ENCODE results near the gene LASP1NB.

The LASP1NB gene

DNA sequence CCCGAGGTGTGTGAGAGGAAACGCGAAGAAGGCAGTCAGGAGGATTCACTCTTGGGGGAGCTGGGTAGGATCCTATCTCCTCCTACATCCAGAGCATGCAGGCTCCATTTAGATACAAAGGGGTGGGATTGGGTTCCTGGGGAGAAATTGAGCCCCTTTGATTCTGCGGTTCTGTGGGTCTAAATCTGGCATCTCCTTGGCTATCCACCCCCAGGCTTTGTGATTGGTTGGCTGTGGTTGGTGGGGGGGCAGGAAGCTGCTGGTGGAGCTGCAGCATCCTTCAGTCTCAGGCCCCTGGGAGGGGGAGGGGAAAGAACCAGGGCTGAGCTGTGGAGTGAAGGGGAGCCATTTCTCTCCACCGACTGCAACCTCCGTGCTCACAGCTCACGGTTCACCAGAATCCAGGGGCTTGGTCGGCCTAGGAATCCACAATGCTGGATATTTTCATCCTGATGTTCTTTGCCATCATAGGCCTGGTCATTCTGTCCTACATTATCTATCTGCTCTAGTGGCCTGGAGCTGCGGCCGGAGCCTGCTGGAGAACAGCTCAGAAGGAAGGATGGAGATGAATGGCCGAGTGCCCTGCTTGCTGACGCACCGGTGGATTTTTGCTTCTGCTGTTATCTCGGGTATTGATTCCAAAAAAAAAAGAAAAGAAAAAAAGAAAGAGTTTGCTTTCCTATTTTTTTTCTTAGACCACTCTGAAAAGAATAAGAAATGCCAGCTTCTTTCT, at the start of gene LASP1NB:
TSS of gene LASP1NB (plus strand) at position 352 of the 733 bp plus-strand sequence.
- peak; percentile 29 for DNase-seq

DNA sequence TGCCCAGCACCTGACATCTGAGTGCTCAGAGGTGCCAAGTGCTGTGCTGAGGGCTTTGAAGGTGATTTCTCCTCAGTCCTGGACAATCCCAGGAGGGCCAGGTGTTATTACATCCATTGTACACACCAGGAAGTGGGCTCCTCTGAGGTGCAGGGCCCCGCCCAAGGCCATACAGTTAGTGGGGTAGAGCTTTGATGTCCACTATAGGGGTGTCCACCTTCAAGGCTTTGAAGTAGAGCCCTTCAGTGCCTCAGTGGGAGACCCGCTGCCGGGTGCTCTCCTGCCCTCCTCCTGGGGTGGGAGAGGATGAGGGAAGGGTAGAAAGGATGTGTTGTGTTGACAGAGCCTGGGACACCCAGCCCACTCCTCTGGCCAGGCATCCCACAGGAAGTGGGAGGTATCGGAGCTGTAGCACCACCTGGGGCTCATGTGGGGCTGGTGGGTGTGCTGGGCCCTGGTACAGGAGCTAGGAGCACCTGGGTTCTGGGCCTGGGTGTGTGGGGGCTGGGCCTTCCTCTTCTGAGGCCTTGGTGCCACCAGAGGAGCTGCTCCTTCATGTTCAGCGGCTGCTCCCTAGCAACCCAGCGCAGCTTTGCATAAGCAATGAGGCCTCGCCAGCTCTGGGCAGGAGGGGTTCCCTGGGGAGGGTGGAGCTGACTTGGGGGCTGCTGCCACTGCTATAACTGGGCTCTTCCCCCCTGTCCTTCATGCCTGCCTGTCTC, 48.1 kb upstream of the LASP1NB start:
- no peak for DNase-seq

DNA sequence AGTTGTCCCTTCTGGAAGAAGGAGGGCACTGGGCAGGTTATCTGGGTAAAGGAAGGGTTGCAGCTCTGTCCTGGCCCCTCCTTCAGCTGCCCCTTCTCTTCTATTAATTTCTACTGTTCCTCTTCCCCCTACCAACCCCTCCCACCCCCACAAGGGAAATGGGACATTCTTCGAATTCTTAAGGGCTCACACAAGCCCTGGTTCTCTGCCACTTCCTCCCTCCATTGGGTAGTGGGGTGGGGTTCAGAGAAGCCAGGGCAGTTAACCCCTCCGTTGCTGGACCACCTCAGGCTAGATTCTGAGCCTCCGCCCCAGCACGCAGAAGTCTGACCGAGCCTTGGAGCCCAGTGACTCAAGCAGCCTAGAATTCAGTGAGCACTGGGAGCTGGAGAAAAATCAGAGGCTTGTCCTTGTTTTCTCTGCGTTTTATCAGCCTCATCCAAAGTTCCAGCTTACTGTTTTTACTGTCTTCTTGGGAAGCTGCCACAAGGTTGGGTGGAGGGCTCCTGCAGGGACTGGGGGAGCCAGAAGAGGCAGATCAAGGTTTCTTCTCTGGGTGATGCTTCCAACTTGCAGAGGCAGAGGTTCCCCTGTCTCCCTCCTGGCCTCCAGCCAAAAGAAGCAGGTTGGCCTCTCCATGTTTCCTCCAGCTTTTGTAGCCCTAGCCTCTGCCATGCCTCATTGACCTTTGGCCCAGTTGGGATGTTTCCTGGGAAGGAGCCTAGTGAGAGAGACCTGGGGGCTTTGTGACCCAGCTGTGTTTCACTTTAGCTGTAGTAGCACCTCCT, 45.3 kb upstream of the LASP1NB start:
- no peak for DNase-seq

DNA sequence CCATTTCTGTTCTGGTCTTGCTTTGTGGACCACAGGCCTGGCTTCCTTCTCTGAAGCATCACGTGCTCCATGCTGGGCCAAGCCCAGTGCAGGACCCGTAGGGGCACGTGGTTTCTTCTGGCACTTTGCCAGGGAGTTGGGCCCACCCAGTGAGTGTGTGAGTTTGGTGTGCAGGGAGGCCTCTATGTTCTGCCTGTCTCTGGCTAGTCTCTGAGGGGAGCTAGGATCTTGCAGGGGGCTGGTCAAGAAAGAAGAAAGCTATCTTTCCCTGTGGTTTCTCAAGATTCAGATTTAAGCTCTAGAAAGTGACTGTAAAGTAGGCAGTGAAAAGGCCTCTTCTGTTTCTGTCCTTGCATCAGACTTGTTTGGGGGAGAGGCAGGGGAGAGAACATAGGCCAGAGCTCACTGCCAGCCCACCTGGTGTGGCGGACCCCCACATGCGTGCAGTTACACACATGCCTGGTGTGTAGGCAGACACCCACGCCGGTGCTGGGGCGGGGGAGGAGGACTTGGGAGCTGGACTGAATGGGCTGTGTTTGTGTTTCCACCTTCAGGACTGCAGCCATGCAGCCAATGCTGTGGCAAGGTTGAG, 43.7 kb upstream of the LASP1NB start:
- DNase-seq, result no peak

DNA sequence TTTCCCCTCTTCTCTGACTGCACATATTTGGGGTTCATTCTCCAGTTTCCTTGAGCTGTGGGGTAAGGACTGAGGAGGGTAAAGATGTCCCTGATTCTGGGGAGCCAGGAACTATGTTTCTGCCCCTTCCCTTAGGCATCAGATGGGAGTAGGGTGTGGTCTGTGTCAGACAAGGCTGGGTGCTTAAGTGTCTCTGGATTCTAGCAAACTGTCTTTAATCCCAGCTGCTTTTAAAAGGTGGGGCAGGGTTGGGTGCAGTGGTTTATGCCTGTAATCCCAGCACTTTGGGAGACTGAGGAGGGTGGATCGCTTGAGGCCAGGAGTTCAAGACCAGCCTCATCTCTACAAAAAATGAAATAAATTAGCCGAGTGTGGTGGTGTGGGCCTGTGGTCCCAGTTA, 42.5 kb upstream of the LASP1NB start:
- DNase-seq, result no peak

DNA sequence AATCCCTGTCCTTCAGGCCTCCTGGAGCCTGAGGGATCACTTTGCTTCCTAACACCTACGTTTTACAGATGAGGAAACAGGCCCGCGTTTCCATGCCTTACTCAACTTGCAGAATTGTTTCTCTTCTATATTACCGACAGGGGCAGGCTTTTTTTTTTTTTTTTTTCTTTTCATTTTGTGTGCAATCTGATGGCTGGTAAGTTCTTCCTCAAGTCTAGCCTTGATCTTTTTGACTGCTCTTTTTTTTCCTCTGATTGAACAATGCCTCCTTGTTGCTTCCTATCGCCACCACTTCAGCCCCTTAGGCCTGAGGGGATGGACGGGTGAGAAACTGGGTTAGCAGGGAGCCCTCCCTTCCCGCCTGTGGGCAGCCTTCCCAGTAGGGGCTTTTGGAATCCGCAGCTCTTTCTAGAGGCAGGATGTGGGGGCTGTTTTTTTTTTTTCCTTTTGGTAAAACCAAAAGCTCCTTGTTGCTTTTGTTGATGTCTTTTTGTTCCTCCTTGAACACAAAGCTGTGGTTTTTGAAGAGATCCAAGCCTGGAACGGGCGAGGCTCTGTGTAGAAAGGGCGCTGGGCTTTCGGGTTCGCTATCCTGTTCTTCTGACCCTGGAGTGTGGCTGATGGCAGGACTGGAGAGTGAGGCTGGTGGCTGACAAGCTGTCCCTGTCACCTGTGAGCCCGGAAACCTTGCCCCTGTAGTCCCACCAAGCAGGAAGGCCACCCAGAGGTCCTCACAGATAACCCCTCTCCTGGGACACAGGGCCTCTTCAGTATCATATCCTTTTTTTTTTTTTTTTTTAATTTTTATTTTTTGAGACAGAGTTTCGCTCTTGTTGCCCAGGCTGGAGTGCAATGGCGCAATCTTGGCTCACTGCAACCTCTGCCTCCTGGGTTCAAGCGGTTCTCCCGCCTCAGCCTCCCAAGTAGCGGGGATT, 41.6 kb upstream of the LASP1NB start:
- no peak for DNase-seq

DNA sequence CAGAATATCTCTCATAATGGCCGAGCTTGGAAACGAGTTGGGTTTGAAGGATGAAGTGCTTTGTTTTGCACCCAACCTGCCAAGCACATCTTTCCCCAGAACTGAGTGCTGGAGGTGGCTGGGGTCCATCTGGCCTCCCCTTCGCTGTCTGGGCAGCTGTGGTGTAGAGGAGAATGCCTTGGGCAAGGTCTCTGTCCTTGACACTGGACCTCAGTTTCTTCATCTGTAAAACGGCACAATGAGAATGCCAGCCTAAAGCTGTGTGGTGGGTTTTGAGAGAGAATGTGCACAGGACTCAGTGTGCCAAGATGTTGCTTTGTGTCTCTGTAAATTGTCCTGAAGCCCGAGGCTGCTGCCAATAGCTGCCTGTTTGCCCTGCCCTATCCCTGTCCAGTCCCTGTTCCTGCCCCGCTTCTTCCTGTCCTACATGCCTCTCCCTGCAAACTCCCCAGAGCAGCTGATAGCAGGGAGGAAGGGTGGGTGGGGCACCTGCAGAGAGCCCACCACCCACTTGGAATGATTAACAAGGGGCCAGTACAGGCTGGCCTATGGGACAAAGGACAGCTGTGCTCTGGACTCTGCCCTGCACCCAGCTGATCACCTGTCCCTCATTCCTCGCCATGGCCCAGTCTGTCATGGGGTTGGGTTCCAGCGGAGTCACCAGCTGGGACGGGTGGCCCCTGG, 40.2 kb upstream of the LASP1NB start:
- DNase-seq, result no peak

DNA sequence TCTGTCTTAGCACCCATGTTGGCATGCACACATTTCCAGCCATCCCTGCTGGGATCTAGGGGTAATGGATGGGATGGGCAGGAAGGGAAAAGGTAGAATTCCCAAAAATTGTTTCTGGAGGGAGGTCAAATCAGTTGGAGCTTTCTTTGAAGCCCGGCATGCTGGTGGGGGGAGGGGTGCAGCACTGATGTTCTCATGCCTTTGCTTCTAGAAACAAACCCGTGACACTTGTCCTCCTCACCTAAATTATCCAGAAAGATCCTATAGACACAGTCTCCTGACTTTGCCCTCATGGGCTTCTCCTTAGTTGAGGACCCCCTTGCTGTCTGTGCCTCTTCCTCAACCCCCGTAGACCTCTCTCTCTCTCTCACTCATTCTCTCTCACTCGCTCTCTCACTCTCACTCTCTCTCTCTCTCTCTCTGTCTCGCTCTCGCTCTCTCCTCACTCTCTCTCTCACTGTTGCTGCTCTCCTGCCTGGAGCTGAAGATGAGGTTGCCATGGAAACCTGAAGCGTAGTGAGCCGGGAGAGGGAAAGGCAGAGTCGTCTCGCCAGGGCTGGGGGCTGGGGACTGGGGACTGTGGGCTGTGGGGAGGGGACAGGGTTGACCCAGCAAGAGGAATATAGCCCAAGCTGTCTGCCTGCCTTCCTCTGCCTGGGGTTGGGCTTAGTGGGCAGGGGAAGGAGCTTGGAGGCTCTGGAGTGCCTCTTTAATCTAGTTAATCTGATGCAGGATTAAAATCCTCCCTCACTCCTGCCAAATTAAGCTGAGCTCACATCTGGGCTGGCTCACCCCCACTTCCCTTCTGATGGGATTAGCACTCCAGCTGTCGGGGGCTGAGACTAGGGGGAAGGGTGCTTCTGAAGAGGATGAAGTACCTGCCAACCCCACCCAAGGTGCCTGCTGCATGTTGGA, 39.4 kb upstream of the LASP1NB start:
- no peak for DNase-seq

DNA sequence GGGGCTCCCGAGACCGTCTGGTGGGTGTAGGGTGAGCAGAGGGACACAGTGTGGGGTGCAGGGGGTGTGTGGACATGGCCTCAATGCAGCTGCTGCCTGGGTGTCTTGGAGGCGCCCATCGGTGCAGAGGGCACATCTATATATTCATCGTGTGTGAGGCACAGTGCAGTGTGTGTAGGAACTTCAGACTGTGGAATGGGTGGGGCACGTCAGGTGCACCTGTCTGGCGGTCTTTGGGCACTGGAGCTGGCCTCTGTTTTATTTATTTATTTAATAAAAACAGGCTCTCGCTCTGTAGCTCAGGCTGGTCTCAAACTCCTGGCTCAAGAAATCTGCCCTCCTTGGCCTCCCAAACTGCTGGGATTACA, 38.8 kb upstream of the LASP1NB start:
- no peak for DNase-seq

DNA sequence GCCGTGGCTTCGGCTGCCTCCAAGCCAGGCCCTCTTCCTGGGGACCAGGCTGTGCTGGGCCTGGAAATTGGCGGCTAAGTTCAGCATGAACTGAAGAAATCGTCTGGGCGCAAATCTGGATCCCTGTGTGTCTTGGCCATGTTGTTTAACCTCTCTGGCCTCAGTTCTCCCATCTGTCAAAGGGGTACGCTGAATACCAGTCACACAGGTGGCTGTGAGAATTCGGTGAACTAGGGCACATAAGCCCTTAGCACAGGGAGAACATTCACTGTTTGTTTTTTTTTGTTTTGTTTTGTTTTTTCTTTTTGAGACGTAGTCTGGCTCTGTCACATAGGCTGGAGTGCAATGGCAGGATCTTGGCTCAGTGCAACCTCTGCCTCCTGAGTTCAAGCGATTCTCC, 36.6 kb upstream of the LASP1NB start:
- no peak for DNase-seq

DNA sequence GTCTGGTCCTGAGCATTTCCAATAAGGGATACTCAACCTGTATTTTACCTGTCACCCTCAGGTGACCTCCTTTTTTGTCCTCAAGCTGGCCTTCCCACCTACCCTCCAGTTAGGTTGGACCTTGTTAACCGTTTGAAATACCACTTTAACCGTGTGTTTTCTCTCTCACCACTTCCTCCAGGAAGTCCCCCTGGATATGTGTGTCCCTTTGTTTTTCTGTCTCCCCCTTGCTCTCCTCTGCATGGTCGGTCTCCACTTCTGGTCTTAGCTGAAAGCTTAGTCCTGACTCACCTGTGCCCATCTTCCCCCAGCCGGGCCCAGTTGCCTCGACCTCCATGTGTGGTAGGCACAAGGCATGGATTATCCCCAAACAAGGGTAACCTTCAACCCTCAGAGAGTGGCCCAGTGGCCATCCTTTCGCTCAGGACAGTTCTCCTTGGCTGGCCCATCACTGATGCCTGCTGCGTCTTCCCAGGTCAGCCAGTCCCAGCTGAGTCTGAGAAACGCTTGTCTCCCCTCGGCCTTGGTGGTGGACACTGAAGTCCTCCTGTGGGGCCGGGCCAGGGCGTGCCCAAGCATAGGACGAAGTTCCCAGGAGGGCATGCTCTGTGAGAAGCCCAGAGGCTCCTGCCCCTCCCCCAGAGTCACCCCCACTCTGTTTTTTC, 35.5 kb upstream of the LASP1NB start:
- DNase-seq, result no peak

DNA sequence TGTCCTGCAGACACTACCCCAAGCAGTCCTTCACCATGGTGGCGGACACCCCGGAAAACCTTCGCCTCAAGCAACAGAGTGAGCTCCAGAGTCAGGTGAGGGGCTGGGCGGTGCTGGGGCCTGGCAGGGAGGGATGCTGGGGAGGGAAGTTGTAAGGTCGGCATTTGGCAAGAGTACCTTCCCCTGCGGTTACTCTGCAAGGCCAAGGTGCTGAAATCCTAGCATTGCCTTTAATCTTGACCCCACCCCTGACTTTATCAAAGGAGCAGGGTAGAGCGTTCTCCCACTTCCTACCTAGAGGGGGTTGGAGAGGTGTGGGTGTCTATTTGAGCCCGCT, 35.0 kb upstream of the LASP1NB start:
- DNase-seq, result no peak

DNA sequence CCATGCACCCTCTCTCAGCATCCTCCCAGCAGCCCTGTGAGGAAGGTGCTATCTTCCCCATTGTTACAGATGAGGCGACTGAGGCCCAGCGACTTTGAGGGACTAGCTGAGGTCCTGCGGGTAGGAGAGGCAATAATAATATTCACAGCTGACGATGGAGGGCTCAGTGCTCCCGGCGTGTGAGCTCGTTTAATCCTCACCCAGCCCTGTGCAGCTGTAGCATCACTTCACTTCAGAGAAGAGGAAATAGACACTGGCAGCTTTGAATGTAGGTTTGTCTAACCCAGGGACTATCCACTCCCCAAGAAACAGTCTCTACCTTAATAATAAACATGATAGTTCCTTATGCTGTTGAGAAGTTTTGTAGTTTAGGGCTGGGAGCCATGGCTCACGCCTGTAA, 34.0 kb upstream of the LASP1NB start:
- DNase-seq, result no peak

DNA sequence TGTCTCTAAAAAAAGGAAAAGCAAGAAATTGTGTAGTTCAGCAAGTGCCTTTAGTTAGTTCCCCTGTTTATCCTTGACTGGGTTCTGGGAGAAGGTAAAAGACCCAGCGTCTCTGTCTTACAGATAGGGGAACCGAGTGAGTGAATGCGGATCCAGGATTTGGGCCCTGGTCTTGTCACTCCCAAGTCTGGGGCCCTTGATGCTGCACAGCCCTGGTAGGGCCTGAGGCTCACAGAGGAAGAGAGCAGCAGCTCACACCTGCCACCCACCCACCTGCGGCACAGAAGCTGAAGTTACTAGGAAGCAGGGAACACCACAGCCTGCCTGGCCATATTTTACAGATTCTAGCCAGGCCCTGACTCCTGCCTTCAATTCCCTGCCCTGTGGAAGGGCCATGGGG, 33.3 kb upstream of the LASP1NB start:
- no peak for DNase-seq

DNA sequence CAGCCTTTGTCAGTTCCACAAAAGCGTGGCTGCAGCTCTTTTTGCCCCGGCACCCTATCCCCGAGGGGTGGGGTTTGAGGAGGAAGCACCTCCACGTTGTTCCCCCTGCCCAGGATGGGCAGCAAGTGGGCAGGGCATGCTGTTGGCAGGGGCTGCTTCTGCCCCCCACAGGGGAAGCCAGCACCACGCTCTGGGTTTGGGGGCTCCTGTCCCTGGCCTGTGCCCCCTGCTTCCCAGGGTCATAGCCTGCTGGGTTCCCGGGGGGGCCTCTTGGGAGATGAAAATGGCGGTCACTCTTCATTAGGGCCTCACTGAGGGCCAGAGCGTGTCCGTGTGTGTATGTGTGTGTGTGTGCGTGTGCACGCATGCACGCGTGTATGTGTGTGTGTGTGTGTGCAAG, 32.8 kb upstream of the LASP1NB start:
- DNase-seq, result no peak

DNA sequence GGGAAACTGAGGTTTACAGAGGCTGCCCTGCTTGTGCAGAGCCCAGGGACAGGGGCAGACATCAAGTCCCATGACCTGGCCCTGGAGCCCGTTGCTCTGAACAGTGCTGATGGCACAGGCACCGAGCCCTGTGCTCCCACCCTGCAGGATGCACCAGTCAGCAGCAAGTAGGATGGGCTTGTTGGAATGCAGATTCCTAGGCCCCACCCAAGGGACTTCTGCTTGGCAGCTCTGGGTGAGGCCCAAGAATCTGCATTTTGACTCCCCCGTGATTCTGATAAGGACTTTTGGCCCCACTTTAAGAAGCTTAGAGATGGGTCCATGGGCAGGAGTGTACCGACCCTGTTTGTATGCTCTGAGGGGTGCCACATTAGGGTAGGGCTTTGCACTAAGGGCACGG, 32.3 kb upstream of the LASP1NB start:
- no peak for DNase-seq

DNA sequence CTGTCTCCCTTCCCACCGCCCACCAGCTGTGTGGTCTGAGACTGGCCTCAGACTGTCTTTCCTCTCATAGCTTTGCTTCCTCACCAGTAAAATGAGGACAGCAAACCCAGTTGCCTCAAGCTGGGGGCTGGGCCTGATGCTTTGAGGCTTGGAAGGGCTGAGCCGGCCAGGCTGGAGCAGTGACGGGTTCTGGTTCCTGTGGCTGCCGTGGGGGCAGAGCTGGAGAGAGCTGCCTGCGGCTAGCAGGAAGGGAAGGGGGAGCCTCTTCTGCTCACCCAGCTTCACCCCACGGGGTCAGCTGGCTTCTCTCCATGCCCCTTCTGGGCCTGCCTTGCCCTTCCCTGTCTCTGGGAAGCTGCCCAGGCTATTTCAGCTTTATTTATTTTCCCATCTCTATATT, 31.8 kb upstream of the LASP1NB start:
- DNase-seq, result no peak

DNA sequence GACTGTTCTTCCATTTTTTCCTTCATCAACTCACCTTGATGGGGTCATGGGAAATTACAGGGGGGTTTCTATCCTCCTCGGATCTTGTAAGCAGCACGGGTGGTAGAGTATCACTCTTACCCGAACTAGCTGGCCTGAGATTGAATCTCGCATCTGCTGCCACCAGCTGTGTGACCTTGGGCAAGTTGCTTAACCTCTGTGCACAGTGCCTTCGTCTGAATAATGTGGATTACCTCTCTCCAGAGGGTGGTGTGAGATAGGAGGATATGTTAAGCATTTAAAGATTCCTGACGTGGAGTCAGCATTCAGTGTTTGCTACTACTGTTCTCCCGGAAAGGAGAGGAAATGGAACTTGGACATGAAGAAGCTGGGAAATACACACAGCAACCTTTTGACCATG, 31.1 kb upstream of the LASP1NB start:
- DNase-seq, result no peak

DNA sequence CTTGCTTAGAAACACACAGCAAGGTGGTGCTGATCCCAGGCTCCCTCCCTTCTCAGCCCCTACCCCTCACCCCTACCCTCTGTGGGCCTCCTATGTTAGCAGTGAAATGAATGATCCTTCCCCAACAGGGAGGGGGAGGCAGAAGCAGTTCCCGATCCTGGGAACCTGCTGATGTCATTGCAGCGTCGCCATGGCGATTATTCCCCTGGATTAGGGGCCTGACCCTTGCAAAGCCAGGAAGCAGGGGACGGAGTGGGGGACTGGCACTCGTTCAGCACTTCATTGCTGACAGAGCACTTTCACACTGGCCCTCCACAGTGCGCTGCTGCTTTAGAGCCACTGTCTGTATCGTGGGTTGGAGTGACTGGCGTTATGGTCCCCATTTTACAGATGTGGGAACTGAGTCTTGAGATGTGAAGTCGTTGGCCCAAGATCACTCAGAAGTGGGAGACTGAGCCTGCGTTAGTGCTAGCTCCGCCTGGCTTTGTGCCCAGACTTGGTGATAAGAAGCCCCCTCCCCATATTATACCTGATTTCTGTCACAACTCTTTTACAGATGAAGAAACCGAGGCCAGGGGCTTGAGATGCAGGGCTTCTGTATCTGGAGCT, 29.0 kb upstream of the LASP1NB start:
- DNase-seq, result no peak

DNA sequence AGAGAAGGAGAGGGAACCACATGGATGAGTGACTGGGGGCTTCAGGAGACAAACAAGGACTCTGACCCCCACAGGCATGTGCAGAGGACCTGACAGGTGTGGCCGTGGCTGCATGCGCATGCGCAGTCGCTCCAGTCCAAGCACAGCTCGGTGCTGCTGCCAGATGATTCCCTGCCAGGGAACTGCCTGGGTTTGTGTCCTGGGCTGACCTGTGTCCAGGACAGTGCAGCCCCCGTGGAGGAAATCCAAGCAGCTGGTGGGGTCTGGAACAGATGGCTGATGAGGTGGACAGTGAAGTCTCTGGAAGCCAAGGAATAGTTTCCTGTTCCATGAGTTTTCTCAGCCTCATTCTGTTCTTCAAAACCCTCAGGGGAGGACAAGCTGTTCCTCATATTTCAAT, 28.2 kb upstream of the LASP1NB start:
- no peak for DNase-seq

Measured in CD4-positive, alpha-beta T cell treated with Interleukin-4 for 4 hours (primary cell).